ENCODE results near the gene PEX6. TPM values are rescaled to one million over a fixed set of nuclear protein-coding genes. Genes with fewer than 3 reads are reported as not detected.

Gene PEX6
- total and polyA plus RNA-seq, 4 donors: 8.8 to 22.9 (median 13.8) TPM

Other genes with a start within 250 kb of the PEX6 start
- gene TBCC, start 233.1 kb downstream of the PEX6 start, total RNA-seq: 10 to 100 TPM; 22.1 to 22.2 TPM
- gene TBCC, start 233.1 kb downstream of the PEX6 start, polyA plus RNA-seq: 10 to 100 TPM; 21.6 to 38.0 TPM
- gene BICRAL, start 197.1 kb downstream of the PEX6 start, total RNA-seq: 10 to 100 TPM; 14.6 to 18.6 TPM
- 1 to 10 TPM; 2.8 to 6.8 TPM for gene BICRAL, start 197.1 kb downstream of the PEX6 start, polyA plus RNA-seq
- 10 to 100 TPM; 66.1 to 98.7 TPM for gene RPL7L1, start 99.6 kb downstream of the PEX6 start, total RNA-seq
- 10 to 100 TPM; 39.3 to 57.6 TPM for gene RPL7L1, start 99.6 kb downstream of the PEX6 start, polyA plus RNA-seq
- gene PTCRA, start 63.1 kb downstream of the PEX6 start, total RNA-seq: 1 to 10 TPM in 1 of 2 donors, under 1 TPM in 1; 0.37 to 3.4 TPM
- gene PTCRA, start 63.1 kb downstream of the PEX6 start, polyA plus RNA-seq: 1 to 10 TPM; 4.6 to 5.5 TPM
- gene CNPY3, start 49.7 kb downstream of the PEX6 start, total RNA-seq: 10 to 100 TPM; 36.0 to 63.4 TPM
- gene CNPY3, start 49.7 kb downstream of the PEX6 start, polyA plus RNA-seq: 10 to 100 TPM; 48.9 to 90.5 TPM
- 1 to 10 TPM; 1.0 to 3.0 TPM for gene GNMT, start 18.4 kb downstream of the PEX6 start, total RNA-seq
- gene GNMT, start 18.4 kb downstream of the PEX6 start, polyA plus RNA-seq: 1 to 10 TPM; 1.3 to 4.5 TPM
- 10 to 100 TPM; 24.1 to 26.8 TPM for gene PPP2R5D, start 5.4 kb upstream of the PEX6 start, total RNA-seq
- 10 to 100 TPM; 19.0 to 19.8 TPM for gene PPP2R5D, start 5.4 kb upstream of the PEX6 start, polyA plus RNA-seq
- 10 to 100 TPM; 32.5 to 47.2 TPM for gene MEA1, start 34.8 kb upstream of the PEX6 start, total RNA-seq
- gene MEA1, start 34.8 kb upstream of the PEX6 start, polyA plus RNA-seq: 100 to 1,000 TPM in 1 of 2 donors, 10 to 100 TPM in 1; 63.2 to 113 TPM
- 10 to 100 TPM; 46.3 to 56.4 TPM for gene KLHDC3, start 35.1 kb upstream of the PEX6 start, total RNA-seq
- gene KLHDC3, start 35.1 kb upstream of the PEX6 start, polyA plus RNA-seq: 10 to 100 TPM; 52.7 to 74.4 TPM
- 10 to 100 TPM; 31.1 to 49.9 TPM for gene RRP36, start 42.4 kb upstream of the PEX6 start, total RNA-seq
- gene RRP36, start 42.4 kb upstream of the PEX6 start, polyA plus RNA-seq: 10 to 100 TPM; 30.5 to 44.3 TPM
- 10 to 100 TPM; 21.4 to 23.6 TPM for gene CUL7, start 74.7 kb upstream of the PEX6 start, total RNA-seq
- 1 to 10 TPM; 8.2 to 8.9 TPM for gene CUL7, start 74.7 kb upstream of the PEX6 start, polyA plus RNA-seq
- gene MRPL2, start 80.3 kb upstream of the PEX6 start, total RNA-seq: 10 to 100 TPM; 11.5 to 44.5 TPM
- gene MRPL2, start 80.3 kb upstream of the PEX6 start, polyA plus RNA-seq: 10 to 100 TPM; 47.8 to 84.0 TPM
- 10 to 100 TPM; 29.8 to 36.0 TPM for gene KLC4, start 80.5 kb upstream of the PEX6 start, total RNA-seq
- 10 to 100 TPM; 16.1 to 23.1 TPM for gene KLC4, start 80.5 kb upstream of the PEX6 start, polyA plus RNA-seq
- 100 to 1,000 TPM in 1 of 2 donors, 10 to 100 TPM in 1; 90.8 to 173 TPM for gene PTK7, start 97.1 kb upstream of the PEX6 start, total RNA-seq
- 10 to 100 TPM; 37.4 to 77.6 TPM for gene PTK7, start 97.1 kb upstream of the PEX6 start, polyA plus RNA-seq
- gene SRF, start 192.1 kb upstream of the PEX6 start, total RNA-seq: 10 to 100 TPM; 12.7 to 42.0 TPM
- gene SRF, start 192.1 kb upstream of the PEX6 start, polyA plus RNA-seq: 10 to 100 TPM; 17.9 to 40.2 TPM
- 10 to 100 TPM; 29.6 to 45.6 TPM for gene CUL9, start 203.0 kb upstream of the PEX6 start, total RNA-seq
- gene CUL9, start 203.0 kb upstream of the PEX6 start, polyA plus RNA-seq: 10 to 100 TPM; 19.7 to 41.4 TPM